GM12892 (cell line): ENCODE data around the gene DUT.

Experiments
- POLR2A ChIP-seq: IDR thresholded peaks from 2 replicates; pipeline ENCODE4 v1.6.1; 2011; ENCODE audit warnings: low read depth, low read length, control low read depth
- POLR2AphosphoS5 ChIP-seq: IDR thresholded peaks from 2 replicates; pipeline ENCODE4 v1.6.1; 2011; ENCODE audit warnings: low read depth, low read length, control low read depth

- TF ChIP-seq POLR2A (no peak), POLR2AphosphoS5 (no peak)
These were observed 6.4 kb downstream of the DUT start for GRCh38 chr15:48337607-48338006.
